Calu3 (cell line): ENCODE measurements around the gene DRC7. TPM values are rescaled to one million over a fixed set of nuclear protein-coding genes. Genes with fewer than 3 reads are reported as not detected.
"Not testable (repeated sequence)": the region's sequence is repeated elsewhere in the genome, so short reads cannot be mapped to it uniquely, and the experiment has no call there.

Experiments
- BruUV-seq: library from RNA; stranded (reverse); fragments of 400-500 nt; replicated peaks from 2 replicates; lab custom pipeline; 2021; lab: Mats Ljungman, UMichigan
- CTCF ChIA-PET: fragments of 300-600 bp; sonication (Branson Sonifier 250); formaldehyde crosslinking; loops from one replicate; lab custom pipeline; 2022; ENCODE audit warnings: antibody characterized with exemption; lab: Charles Lee
- DNase-seq: peaks from one replicate; pipeline ENCODE4 v3.0.0; 2022
- H3K27ac Mint-ChIP-seq: one replicate; pipeline ENCODE4 v1.8.0; 2022; ENCODE audit warnings: mixed read lengths; ENCODE audit not compliant: unreplicated experiment
- H3K27me3 Mint-ChIP-seq: one replicate; pipeline ENCODE4 v1.8.0; 2022; ENCODE audit warnings: mixed read lengths; ENCODE audit not compliant: unreplicated experiment
- H3K36me3 Mint-ChIP-seq: one replicate; pipeline ENCODE4 v1.8.0; 2022; ENCODE audit warnings: mild to moderate bottlenecking, moderate library complexity, mixed read lengths; ENCODE audit not compliant: insufficient read depth, unreplicated experiment
- H3K4me1 Mint-ChIP-seq: one replicate; pipeline ENCODE4 v1.8.0; 2022; ENCODE audit warnings: mild to moderate bottlenecking, low read depth, mixed read lengths; ENCODE audit not compliant: unreplicated experiment
- H3K4me3 Mint-ChIP-seq: one replicate; pipeline ENCODE4 v1.8.0; 2022; ENCODE audit warnings: mild to moderate bottlenecking, low read depth, moderate library complexity, mixed read lengths; ENCODE audit not compliant: unreplicated experiment
- H3K9me3 Mint-ChIP-seq: one replicate; pipeline ENCODE4 v1.8.0; 2022; ENCODE audit warnings: low read depth, mixed read lengths; ENCODE audit not compliant: unreplicated experiment
- intact Hi-C: fragments of 100-400 bp; cut with micrococcal nuclease; formaldehyde crosslinking; loops from one replicate; pipeline ENCODE4 v1.10.0; 2022; ENCODE audit not compliant: unreplicated experiment
- total RNA-seq: library from RNA; stranded (reverse); gene quantifications from 2 replicates; pipeline ENCODE4 v1.2.3, GENCODE V29; 2022
- TF ChIP-seq, protein P1 (sequence below): fragments of 200-600 bp; IDR thresholded peaks from one replicate; pipeline ENCODE4 v1.8.0; 2022; ENCODE audit warnings: antibody characterized with exemption; ENCODE audit not compliant: unreplicated experiment

The DRC7 gene
- total RNA-seq, 1 experiment from 2014 or later = not detected

DNA sequence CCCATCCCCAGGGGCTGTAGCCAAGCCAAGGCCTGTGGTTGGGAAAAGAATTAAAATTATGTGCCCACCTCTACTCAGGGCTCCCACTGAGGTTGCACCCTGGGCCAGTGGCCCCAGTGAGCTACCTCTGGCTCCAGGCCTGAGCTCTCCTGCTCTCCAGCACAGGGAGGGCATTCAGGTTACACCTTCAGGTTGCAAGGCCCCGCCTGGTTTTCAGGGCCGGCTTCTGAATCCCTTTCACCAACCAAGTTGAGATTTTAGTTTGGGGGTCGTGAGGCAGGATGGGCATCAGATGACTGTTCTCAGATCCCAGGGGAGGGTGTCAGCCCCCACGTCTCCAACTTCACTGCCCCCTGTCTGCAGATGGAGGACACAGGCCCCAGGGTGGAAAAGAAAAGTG is 33.0 kb downstream of the DRC7 start:
- no peak overlapping the region for H3K4me3 Mint-ChIP-seq
- no peaks in the 10 kb centered on the region for H3K36me3 Mint-ChIP-seq
- peaks cover 55% of the 10 kb centered on the region for H3K27me3 Mint-ChIP-seq
- no peaks in the 10 kb centered on the region for H3K4me1 Mint-ChIP-seq
- H3K9me3 Mint-ChIP-seq = no peaks in the 10 kb centered on the region
- CTCF ChIA-PET = no interaction called here
- no peak overlapping the region for H3K27ac Mint-ChIP-seq
- DNase-seq = no peak
- TF ChIP-seq, protein P1, sequence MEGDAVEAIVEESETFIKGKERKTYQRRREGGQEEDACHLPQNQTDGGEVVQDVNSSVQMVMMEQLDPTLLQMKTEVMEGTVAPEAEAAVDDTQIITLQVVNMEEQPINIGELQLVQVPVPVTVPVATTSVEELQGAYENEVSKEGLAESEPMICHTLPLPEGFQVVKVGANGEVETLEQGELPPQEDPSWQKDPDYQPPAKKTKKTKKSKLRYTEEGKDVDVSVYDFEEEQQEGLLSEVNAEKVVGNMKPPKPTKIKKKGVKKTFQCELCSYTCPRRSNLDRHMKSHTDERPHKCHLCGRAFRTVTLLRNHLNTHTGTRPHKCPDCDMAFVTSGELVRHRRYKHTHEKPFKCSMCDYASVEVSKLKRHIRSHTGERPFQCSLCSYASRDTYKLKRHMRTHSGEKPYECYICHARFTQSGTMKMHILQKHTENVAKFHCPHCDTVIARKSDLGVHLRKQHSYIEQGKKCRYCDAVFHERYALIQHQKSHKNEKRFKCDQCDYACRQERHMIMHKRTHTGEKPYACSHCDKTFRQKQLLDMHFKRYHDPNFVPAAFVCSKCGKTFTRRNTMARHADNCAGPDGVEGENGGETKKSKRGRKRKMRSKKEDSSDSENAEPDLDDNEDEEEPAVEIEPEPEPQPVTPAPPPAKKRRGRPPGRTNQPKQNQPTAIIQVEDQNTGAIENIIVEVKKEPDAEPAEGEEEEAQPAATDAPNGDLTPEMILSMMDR = no peak
- intact Hi-C loops = no loop called here
- BruUV-seq = no TSS peak

DNA sequence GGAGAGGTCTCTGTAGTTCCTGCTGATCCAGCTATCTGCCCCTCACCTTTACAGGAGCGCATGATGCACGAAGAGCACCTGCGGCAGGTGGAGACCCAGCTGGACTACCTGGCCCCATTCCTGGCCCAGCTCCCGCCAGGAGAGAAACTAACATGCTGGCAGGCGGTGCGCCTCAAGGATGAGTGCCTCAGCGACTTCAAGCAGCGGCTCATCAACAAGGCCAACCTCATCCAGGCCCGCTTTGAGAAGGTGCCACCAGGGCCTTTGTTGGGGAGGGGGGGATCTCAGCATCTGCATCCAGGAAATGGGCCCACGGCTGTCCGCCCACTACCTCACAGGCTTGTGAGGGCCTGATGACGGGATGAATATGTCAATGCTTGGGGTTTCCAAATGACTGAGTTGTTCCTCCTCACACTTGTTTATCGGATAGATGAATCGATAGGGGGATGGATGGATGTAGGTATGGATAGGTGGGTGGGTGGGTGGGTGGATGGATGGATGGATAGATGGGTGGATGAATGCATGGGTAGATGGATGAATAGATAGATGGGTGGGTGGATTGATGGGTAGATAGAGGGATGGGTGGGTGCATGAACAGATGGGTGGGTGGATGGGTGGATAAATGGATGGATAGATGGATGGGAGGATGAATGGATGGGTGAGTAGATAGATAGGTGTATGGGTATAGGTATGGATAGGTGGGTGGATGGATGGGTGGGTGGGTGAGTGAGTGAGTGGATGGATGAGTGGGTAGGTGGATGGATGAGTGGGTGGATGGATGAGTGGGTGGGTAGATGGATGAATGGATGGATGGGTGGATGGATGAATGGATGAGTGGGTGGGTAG is 34.0 kb downstream of the DRC7 start:
- H3K27me3 Mint-ChIP-seq = peaks cover 55% of the 10 kb centered on the region
- no peaks in the 10 kb centered on the region for H3K36me3 Mint-ChIP-seq
- intact Hi-C loops = no loop called here
- no peak overlapping the region for H3K4me3 Mint-ChIP-seq
- CTCF ChIA-PET = no interaction called here
- no peaks in the 10 kb centered on the region for H3K4me1 Mint-ChIP-seq
- no peak for DNase-seq
- BruUV-seq = no TSS peak
- TF ChIP-seq, protein P1 = no peak
- H3K27ac Mint-ChIP-seq = no peak overlapping the region
- H3K9me3 Mint-ChIP-seq = no peaks in the 10 kb centered on the region

DNA sequence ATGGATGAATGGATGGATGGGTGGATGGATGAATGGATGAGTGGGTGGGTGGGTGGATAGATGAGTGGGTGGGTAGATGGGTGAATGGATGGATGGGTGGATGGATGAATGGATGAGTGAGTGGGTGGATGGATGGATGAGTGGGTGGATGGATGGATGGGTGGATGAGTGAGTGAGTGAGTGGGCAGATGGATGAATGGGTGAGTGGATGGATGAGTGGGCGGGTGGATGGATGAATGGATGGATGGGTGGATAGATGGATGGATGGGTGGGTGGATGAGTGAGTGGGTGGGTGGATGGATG is 34.5 kb downstream of the DRC7 start:
- peaks cover under 1% of the 10 kb centered on the region for H3K36me3 Mint-ChIP-seq
- intact Hi-C loops = no loop called here
- no peak overlapping the region for H3K4me3 Mint-ChIP-seq
- H3K27ac Mint-ChIP-seq = no peak overlapping the region
- BruUV-seq = no TSS peak
- DNase-seq = no peak
- H3K9me3 Mint-ChIP-seq = no peaks in the 10 kb centered on the region
- TF ChIP-seq, protein P1 = no peak
- CTCF ChIA-PET = no interaction called here
- H3K27me3 Mint-ChIP-seq = peaks cover 55% of the 10 kb centered on the region
- H3K4me1 Mint-ChIP-seq = no peaks in the 10 kb centered on the region

DNA sequence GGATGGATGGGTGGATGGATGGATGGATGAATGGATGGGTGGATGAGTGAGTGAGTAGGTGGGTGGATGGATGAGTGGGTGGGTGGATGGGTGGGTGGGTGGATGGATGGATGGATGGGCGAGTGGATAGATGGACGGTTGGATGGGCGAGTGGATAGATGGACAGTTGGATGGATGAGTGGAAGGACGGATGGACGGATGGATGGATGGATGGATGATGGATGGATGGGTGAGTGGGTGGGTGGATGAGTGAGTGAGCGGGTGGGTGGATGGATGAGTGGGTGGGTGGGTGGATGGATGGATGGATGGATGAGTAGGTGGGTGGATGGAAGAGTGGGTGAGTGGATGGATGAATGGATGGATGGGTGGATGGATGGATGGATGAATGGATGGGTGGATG is 35.2 kb downstream of the DRC7 start:
- DNase-seq, H3K9me3 Mint-ChIP-seq, H3K27ac Mint-ChIP-seq, BruUV-seq, CTCF ChIA-PET, H3K4me1 Mint-ChIP-seq, H3K4me3 Mint-ChIP-seq, H3K36me3 Mint-ChIP-seq: not testable (repeated sequence)
- H3K27me3 Mint-ChIP-seq = peaks cover 55% of the 10 kb centered on the region
- intact Hi-C loops = loop anchor here (10.0 kb wide), 1 partner anchor 395 kb away; the partner anchor contains the start of gene CFAP20
